DOHH2 (cell line): Measurements from ENCODE around the gene CCDC116.

Source experiments
- EZH2phosphoT487 ChIP-seq: fragments of 200-600 bp; sonication (generic); IDR thresholded peaks from 2 replicates; pipeline ENCODE4 v1.6.1; 2017; ENCODE audit warnings: borderline replicate concordance, mild to moderate bottlenecking, antibody characterized with exemption, low read length, moderate library complexity, mixed read lengths
- TF ChIP-seq, protein P1 (sequence below): fragments of 200-600 bp; sonication (generic); IDR thresholded peaks from one replicate; pipeline ENCODE4 v1.5.1; 2014; ENCODE audit warnings: antibody characterized with exemption, mild to moderate bottlenecking, low read depth, low read length; ENCODE audit not compliant: poor library complexity, severe bottlenecking

DNA sequence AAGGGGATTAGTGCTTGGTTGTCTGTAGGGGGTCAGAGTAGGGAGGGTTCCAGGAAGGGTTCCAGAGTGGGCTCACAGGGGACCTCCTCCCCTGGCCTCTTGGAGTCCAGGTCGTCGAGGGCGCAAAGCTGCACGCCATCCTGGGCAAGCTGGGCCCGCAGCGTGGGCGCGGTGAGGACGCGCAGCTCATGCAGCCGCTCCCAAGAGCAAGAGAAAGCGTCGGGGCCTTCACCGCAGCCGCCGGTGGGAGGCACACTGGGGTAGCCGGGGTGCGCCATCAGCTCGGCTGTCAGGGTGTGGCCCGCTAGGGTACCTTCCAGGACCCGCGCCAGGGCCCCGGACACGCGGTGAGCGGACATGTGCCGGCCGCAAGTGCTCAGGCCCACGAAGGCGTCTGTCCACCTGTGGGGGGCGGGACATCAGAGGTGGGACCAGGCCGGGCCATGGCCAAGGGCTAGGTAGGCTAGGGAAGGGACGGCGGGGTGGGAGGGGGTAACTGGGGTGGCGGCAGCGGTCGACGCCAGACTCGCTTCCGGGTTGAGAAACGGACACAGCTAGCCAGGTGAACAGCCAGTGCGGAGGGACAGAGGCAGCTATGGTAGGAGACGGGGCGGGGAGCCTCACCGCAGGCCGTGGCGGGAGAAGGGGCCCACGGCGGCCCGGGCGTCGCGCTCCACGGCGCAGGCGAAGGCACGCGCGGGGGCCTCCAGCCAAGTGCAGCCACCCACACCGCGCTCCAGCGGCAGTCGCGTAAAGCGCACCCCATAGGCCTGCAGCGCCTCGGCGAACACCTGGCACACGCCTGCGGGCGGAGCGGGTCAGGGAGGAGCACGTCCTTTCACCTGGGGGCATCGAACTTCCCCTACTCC, 3.9 kb upstream of the CCDC116 start:
- TF ChIP-seq, protein P1, sequence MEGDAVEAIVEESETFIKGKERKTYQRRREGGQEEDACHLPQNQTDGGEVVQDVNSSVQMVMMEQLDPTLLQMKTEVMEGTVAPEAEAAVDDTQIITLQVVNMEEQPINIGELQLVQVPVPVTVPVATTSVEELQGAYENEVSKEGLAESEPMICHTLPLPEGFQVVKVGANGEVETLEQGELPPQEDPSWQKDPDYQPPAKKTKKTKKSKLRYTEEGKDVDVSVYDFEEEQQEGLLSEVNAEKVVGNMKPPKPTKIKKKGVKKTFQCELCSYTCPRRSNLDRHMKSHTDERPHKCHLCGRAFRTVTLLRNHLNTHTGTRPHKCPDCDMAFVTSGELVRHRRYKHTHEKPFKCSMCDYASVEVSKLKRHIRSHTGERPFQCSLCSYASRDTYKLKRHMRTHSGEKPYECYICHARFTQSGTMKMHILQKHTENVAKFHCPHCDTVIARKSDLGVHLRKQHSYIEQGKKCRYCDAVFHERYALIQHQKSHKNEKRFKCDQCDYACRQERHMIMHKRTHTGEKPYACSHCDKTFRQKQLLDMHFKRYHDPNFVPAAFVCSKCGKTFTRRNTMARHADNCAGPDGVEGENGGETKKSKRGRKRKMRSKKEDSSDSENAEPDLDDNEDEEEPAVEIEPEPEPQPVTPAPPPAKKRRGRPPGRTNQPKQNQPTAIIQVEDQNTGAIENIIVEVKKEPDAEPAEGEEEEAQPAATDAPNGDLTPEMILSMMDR = no peak
- TF ChIP-seq EZH2phosphoT487 = no peak
